OCI-LY7 (cell line): ENCODE data around the gene CDC42BPA. TPM values are rescaled to one million over a fixed set of nuclear protein-coding genes. Genes with fewer than 3 reads are reported as not detected.
A peak's percentile ranks its signal among the peaks of the same experiment; 100 is the strongest.

Experiments used
- BruUV-seq: library from RNA; stranded (reverse); fragments of 400-500 nt; replicated peaks from 2 replicates; lab custom pipeline; 2021; lab: Mats Ljungman, UMichigan
- CTCF ChIA-PET: fragments of 300-600 bp; sonication (Branson Sonifier 250); formaldehyde crosslinking; loops from one replicate; lab custom pipeline; 2022; ENCODE audit warnings: antibody characterized with exemption; ENCODE audit not compliant: unreplicated experiment; lab: Charles Lee
- POLR2A ChIA-PET: fragments of 300-600 bp; sonication (Branson Sonifier 250); formaldehyde crosslinking; loops from one replicate; lab custom pipeline; 2022; ENCODE audit warnings: antibody characterized with exemption; lab: Charles Lee
- DNase-seq: peaks from one replicate; pipeline ENCODE4 v3.0.0-alpha.2; 2015; ENCODE audit warnings: low spot score
- H2AFZ ChIP-seq: fragments of 200-600 bp; sonication (generic), shearing (Covaris generic); 2 replicates; pipeline ENCODE4 v1.6.1; 2014; ENCODE audit warnings: mild to moderate bottlenecking, antibody characterized with exemption, low read length, moderate library complexity
- H3K27ac ChIP-seq: fragments of 200-600 bp; sonication (generic); 2 replicates; pipeline ENCODE4 v1.5.1; 2014; ENCODE audit warnings: mixed run types, low read depth, mild to moderate bottlenecking, moderate library complexity, low read length, inconsistent platforms; ENCODE audit not compliant: poor library complexity, severe bottlenecking
- H3K36me3 ChIP-seq: fragments of 200-600 bp; sonication (generic); 2 replicates; pipeline ENCODE4 v1.6.1; 2014; ENCODE audit warnings: mild to moderate bottlenecking, antibody characterized with exemption, low read length, moderate library complexity, mixed read lengths; ENCODE audit not compliant: insufficient read depth
- H3K4me1 ChIP-seq: fragments of 200-600 bp; sonication (generic); 2 replicates; pipeline ENCODE4 v1.5.1; 2014; ENCODE audit warnings: mild to moderate bottlenecking, low read length; ENCODE audit not compliant: insufficient read depth, poor library complexity, severe bottlenecking
- H3K4me2 ChIP-seq: fragments of 200-600 bp; sonication (generic); 2 replicates; pipeline ENCODE4 v1.6.1; 2014; ENCODE audit warnings: mild to moderate bottlenecking, low read length
- H3K4me3 ChIP-seq: fragments of 200-600 bp; sonication (generic); 2 replicates; pipeline ENCODE4 v1.5.1; 2014; ENCODE audit warnings: mild to moderate bottlenecking, low read depth, low read length; ENCODE audit not compliant: poor library complexity, severe bottlenecking
- H3K79me2 ChIP-seq: fragments of 200-600 bp; sonication (generic); 2 replicates; pipeline ENCODE4 v1.6.1; 2016; ENCODE audit warnings: low read depth, mild to moderate bottlenecking, low read length, moderate library complexity, mixed read lengths; ENCODE audit not compliant: insufficient read depth
- H3K9me2 ChIP-seq: fragments of 200-600 bp; sonication (generic); 2 replicates; pipeline ENCODE4 v1.6.1; 2016; ENCODE audit warnings: mild to moderate bottlenecking, low read length, mixed read lengths; ENCODE audit not compliant: insufficient read depth
- H3K9me3 ChIP-seq: fragments of 200-600 bp; sonication (generic); 2 replicates; pipeline ENCODE4 v1.6.1; 2014; ENCODE audit warnings: mild to moderate bottlenecking, mixed run types, low read length, mixed read lengths
- H4K20me1 ChIP-seq: fragments of 200-600 bp; sonication (generic); 2 replicates; pipeline ENCODE4 v1.6.1; 2014; ENCODE audit warnings: mild to moderate bottlenecking, antibody characterized with exemption, low read length, moderate library complexity, mixed read lengths; ENCODE audit not compliant: insufficient read depth
- EZH2phosphoT487 ChIP-seq: fragments of 200-600 bp; sonication (generic); IDR thresholded peaks from 2 replicates; pipeline ENCODE4 v1.6.1; 2018; ENCODE audit warnings: low read depth, borderline replicate concordance, mild to moderate bottlenecking, mixed run types, antibody characterized with exemption, low read length, moderate library complexity, mixed read lengths
- intact Hi-C: fragments of 100-400 bp; cut with micrococcal nuclease; formaldehyde crosslinking; loops from one replicate; pipeline ENCODE4 v1.10.0; 2022; ENCODE audit not compliant: unreplicated experiment
- total RNA-seq, 2 experiments: library from RNA; depleted of rRNA in 1 of 2; stranded (reverse); fragments of >200 nt in 1 of 2; shearing (Covaris generic) in 1 of 2; gene quantifications; 2 replicates each; pipeline ENCODE4 v1.2.3, GENCODE V29; 2014 to 2022
- TF ChIP-seq, protein P1 (sequence below): fragments of 200-600 bp; sonication (generic); conservative IDR thresholded peaks from 2 replicates; pipeline ENCODE4 v1.5.1; 2014; ENCODE audit warnings: mild to moderate bottlenecking, antibody characterized with exemption, low read length, moderate library complexity, mixed read lengths

The CDC42BPA gene
- total RNA-seq, 2 experiments from 2014 or later = not detected

DNA sequence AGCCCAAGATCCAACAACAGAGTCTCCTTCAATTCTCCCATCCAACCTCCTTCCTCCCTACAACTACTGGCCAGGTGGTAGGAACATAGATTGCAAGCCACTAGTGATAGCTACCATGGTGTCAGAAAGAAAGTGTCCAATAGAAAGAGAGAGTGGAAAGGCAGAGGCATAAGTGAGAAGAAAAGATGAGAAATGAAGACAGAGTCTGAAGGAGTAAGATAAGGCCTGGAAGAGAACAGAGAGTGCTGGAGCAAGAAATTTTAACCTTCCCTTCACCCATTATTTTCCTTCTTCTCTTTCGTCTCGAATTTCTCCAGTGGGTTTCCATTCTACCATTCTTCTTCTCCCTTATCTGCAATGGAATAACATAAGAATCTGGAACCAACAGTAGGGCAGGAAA lies 57.9 kb downstream of the CDC42BPA start:
- BruUV-seq = no TSS peak
- no peak for TF ChIP-seq EZH2phosphoT487
- TF ChIP-seq, protein P1, sequence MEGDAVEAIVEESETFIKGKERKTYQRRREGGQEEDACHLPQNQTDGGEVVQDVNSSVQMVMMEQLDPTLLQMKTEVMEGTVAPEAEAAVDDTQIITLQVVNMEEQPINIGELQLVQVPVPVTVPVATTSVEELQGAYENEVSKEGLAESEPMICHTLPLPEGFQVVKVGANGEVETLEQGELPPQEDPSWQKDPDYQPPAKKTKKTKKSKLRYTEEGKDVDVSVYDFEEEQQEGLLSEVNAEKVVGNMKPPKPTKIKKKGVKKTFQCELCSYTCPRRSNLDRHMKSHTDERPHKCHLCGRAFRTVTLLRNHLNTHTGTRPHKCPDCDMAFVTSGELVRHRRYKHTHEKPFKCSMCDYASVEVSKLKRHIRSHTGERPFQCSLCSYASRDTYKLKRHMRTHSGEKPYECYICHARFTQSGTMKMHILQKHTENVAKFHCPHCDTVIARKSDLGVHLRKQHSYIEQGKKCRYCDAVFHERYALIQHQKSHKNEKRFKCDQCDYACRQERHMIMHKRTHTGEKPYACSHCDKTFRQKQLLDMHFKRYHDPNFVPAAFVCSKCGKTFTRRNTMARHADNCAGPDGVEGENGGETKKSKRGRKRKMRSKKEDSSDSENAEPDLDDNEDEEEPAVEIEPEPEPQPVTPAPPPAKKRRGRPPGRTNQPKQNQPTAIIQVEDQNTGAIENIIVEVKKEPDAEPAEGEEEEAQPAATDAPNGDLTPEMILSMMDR = no peak

DNA sequence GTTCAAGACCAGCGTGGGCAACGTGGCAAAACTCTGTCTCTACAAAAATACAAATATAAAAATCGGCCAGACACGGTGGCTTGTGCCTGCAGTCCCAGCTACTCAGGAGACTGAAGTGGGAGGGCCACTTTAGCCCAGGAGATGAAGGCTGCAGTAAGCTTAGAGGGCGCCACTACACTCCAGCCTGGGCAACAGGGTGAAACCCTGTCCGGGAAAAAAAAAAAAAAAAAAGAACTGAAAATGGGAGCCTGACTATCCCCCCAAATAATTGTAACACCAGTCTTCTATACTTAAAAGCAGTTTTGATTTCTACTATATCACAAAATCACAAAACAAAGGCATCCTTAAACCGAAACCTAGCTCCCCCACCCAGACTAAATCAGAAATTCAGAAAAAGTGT lies 60.3 kb downstream of the CDC42BPA start:
- Histone ChIP-seq H3K79me2 (no peaks in the 10 kb centered on the region), H3K9me3 (no peaks in the 10 kb centered on the region), H3K4me3 (no peak overlapping the region), H3K27ac (no peak overlapping the region), H3K4me2 (no peak overlapping the region), H3K4me1 (no peaks in the 10 kb centered on the region), H4K20me1 (no peaks in the 10 kb centered on the region), H3K9me2 (no peaks in the 10 kb centered on the region), H3K36me3 (no peaks in the 10 kb centered on the region), H2AFZ (no peak overlapping the region)
- BruUV-seq = no TSS peak
- no peak for DNase-seq
- intact Hi-C loops = no loop called here
- ChIA-PET CTCF (no interaction called here), POLR2A (interaction anchor here (0.6 kb wide), 4 partner anchors 181 to 1930 kb away, joined by 3 to 6 read pairs (median 4); no protein-coding TSS in a partner anchor)
- TF ChIP-seq EZH2phosphoT487 = no peak
- TF ChIP-seq, protein P1 = 0 out of 2 replicates have a peak, but pooled peaks have one; percentile 29

More for the DNA sequence above, 57.9 kb downstream of the CDC42BPA start:
- DNase-seq = no peak
- no peak overlapping the region for H3K4me3 ChIP-seq
- ChIA-PET POLR2A (no interaction called here), CTCF (no interaction called here)
- H3K4me2 ChIP-seq = no peak overlapping the region
- intact Hi-C loops = no loop called here
- H3K36me3 ChIP-seq = no peaks in the 10 kb centered on the region
- H3K9me3 ChIP-seq = no peaks in the 10 kb centered on the region
- H3K9me2 ChIP-seq = no peaks in the 10 kb centered on the region
- H3K27ac ChIP-seq = no peak overlapping the region
- H2AFZ ChIP-seq = no peak overlapping the region
- H3K79me2 ChIP-seq = no peaks in the 10 kb centered on the region
- H3K4me1 ChIP-seq = no peaks in the 10 kb centered on the region
- H4K20me1 ChIP-seq = no peaks in the 10 kb centered on the region

DNA sequence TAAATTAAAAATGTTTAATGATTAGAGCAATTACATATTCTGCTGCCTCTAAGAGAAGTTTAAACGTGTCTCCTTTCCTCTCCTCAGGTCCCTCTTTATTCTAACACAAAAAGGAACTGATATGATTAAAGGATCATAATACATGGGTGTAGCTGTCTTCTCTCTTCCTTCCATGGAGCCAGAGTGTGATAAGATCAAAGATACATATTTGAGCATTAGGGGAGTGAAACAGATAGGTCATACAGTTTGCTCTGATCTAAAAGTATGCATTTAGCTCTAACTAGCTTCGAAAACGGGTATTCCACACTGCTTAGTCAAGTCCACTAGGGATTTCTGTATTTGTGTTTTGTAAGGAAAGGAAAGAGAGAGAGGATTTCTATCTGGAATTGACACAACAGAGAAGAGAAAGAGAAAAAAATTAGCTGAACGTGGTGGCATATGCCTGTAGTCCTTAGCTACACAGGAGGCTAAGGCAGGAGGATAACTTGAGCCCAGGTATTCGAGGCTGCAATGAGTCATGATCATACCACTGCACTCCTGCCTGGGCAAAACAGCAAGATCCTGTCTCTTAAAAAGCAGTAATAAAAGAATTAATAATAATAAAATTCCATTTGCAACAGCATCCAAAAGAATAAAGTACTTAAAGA lies 63.1 kb downstream of the CDC42BPA start:
- Histone ChIP-seq H3K27ac (no peak overlapping the region), H3K4me1 (no peaks in the 10 kb centered on the region), H3K9me3 (no peaks in the 10 kb centered on the region), H3K36me3 (no peaks in the 10 kb centered on the region), H3K79me2 (no peaks in the 10 kb centered on the region), H4K20me1 (no peaks in the 10 kb centered on the region), H3K9me2 (no peaks in the 10 kb centered on the region), H3K4me3 (no peak overlapping the region), H2AFZ (no peak overlapping the region), H3K4me2 (no peak overlapping the region)
- DNase-seq = no peak
- ChIA-PET CTCF (no interaction called here), POLR2A (interaction anchor here (0.6 kb wide), 2 partner anchors 192 to 1049 kb away, joined by 3 to 5 read pairs; no protein-coding TSS in a partner anchor)
- intact Hi-C loops = no loop called here
- no TSS peak for BruUV-seq
- TF ChIP-seq EZH2phosphoT487 = no peak
